SU-DHL-6 (cell line): Measurements from ENCODE around the gene EIF4E1B.

Experiments used
- H2AFZ ChIP-seq: fragments of 200-600 bp; sonication (generic); 2 replicates; pipeline ENCODE4 v1.6.1; 2014; ENCODE audit warnings: low read depth, mild to moderate bottlenecking, moderate library complexity, mixed read lengths, antibody characterized with exemption, low read length; ENCODE audit not compliant: severe bottlenecking
- H3F3A ChIP-seq: fragments of 200-600 bp; shearing (Covaris generic); 2 replicates; pipeline ENCODE4 v1.6.0; 2016; ENCODE audit warnings: antibody characterized with exemption, mild to moderate bottlenecking; ENCODE audit not compliant: insufficient read depth
- H3K27ac ChIP-seq: fragments of 200-600 bp; sonication (generic); 2 replicates; pipeline ENCODE4 v1.5.1; 2016; ENCODE audit warnings: low read depth, mild to moderate bottlenecking, low read length, moderate library complexity, mixed read lengths
- H3K27me3 ChIP-seq: fragments of 200-600 bp; sonication (generic), shearing (Covaris generic); 2 replicates; pipeline ENCODE4 v1.6.0; 2014; ENCODE audit warnings: mild to moderate bottlenecking, low read length
- H3K36me3 ChIP-seq: fragments of 200-600 bp; sonication (generic); 2 replicates; pipeline ENCODE4 v1.6.1; 2014; ENCODE audit warnings: mild to moderate bottlenecking, low read length, mixed read lengths
- H3K4me2 ChIP-seq: fragments of 300-600, 200-600 bp; shearing (Covaris generic), sonication (generic); 2 replicates; pipeline ENCODE4 v1.6.0; 2014; ENCODE audit warnings: low read length, low read depth, mild to moderate bottlenecking; ENCODE audit not compliant: poor library complexity, severe bottlenecking
- H3K4me3 ChIP-seq: fragments of 200-600 bp; sonication (generic); 2 replicates; pipeline ENCODE4 v1.5.1; 2014; ENCODE audit warnings: antibody characterized with exemption, low read length, mild to moderate bottlenecking, mixed read lengths; ENCODE audit not compliant: insufficient read depth, poor library complexity, severe bottlenecking
- H3K79me2 ChIP-seq: fragments of 200-600 bp; sonication (generic); 2 replicates; pipeline ENCODE4 v1.6.1; 2014; ENCODE audit warnings: mild to moderate bottlenecking, low read length, moderate library complexity; ENCODE audit not compliant: insufficient read depth
- H3K9ac ChIP-seq: fragments of 200-600 bp; sonication (generic); 2 replicates; pipeline ENCODE4 v1.7.0; 2014; ENCODE audit warnings: mild to moderate bottlenecking, low read length
- H3K9me2 ChIP-seq: fragments of 200-600 bp; sonication (generic); replicated peaks from 2 replicates; pipeline ENCODE4 v1.6.1; 2014; ENCODE audit warnings: low read length; ENCODE audit not compliant: insufficient read depth
- H3K9me3 ChIP-seq: fragments of 200-600 bp; sonication (generic); 2 replicates; pipeline ENCODE4 v1.6.1; 2014; ENCODE audit warnings: low read length, mixed read lengths; ENCODE audit not compliant: insufficient read depth
- H4K20me1 ChIP-seq: fragments of 200-600 bp; sonication (generic); 2 replicates; pipeline ENCODE4 v1.6.1; 2014; ENCODE audit warnings: low read depth, mild to moderate bottlenecking, antibody characterized with exemption, low read length, moderate library complexity, mixed read lengths
- CTCF ChIP-seq: fragments of 200-600 bp; sonication (generic); IDR thresholded peaks from one replicate; pipeline ENCODE4 v1.5.1; 2017; ENCODE audit warnings: antibody characterized with exemption, mild to moderate bottlenecking, low read length, moderate library complexity; ENCODE audit not compliant: insufficient read depth, poor library complexity, severe bottlenecking
- EZH2phosphoT487 ChIP-seq: fragments of 200-600 bp; sonication (generic), shearing (Covaris generic); conservative IDR thresholded peaks from 2 replicates; pipeline ENCODE4 v1.6.1; 2018; ENCODE audit warnings: mild to moderate bottlenecking, antibody characterized with exemption, low read length, moderate library complexity, mixed read lengths

EIF4E1B gene

GRCh38 chr5:176661676-176662075, 31.2 kb downstream of the EIF4E1B start:
- no peak overlapping the region for H2AFZ ChIP-seq
- no peaks in the 10 kb centered on the region for H3K79me2 ChIP-seq
- H3F3A ChIP-seq: no peaks in the 10 kb centered on the region
- H3K4me3 ChIP-seq: no peak overlapping the region
- no peaks in the 10 kb centered on the region for H3K9me3 ChIP-seq
- no peak for TF ChIP-seq CTCF
- no peak for TF ChIP-seq EZH2phosphoT487
- H4K20me1 ChIP-seq: no peaks in the 10 kb centered on the region
- H3K27me3 ChIP-seq: no peaks in the 10 kb centered on the region
- H3K9ac ChIP-seq: no peak overlapping the region
- H3K27ac ChIP-seq: no peak overlapping the region
- H3K4me2 ChIP-seq: no peak overlapping the region
- no peaks in the 10 kb centered on the region for H3K36me3 ChIP-seq
- no peaks in the 10 kb centered on the region for H3K9me2 ChIP-seq

GRCh38 chr5:176662371-176663333, 32.2 kb downstream of the EIF4E1B start:
- Histone ChIP-seq H3K4me2 (no peak overlapping the region), H3K4me3 (no peak overlapping the region), H3K27me3 (no peaks in the 10 kb centered on the region), H4K20me1 (no peaks in the 10 kb centered on the region), H3K9me2 (no peaks in the 10 kb centered on the region), H3K9ac (no peak overlapping the region), H3K79me2 (no peaks in the 10 kb centered on the region), H3K36me3 (no peaks in the 10 kb centered on the region), H3K27ac (no peak overlapping the region), H3K9me3 (no peaks in the 10 kb centered on the region), H2AFZ (no peak overlapping the region), H3F3A (no peaks in the 10 kb centered on the region)
- TF ChIP-seq EZH2phosphoT487: no peak
- no peak for TF ChIP-seq CTCF

GRCh38 chr5:176663566-176663965, 33.1 kb downstream of the EIF4E1B start:
- Histone ChIP-seq H3F3A (no peaks in the 10 kb centered on the region), H3K4me2 (no peak overlapping the region), H3K9ac (no peak overlapping the region), H2AFZ (no peak overlapping the region), H3K4me3 (no peak overlapping the region), H4K20me1 (no peaks in the 10 kb centered on the region), H3K36me3 (no peaks in the 10 kb centered on the region), H3K27ac (no peak overlapping the region), H3K9me3 (no peaks in the 10 kb centered on the region), H3K27me3 (no peaks in the 10 kb centered on the region; the same call in 1 of the 2 replicates), H3K9me2 (no peaks in the 10 kb centered on the region), H3K79me2 (no peaks in the 10 kb centered on the region)
- TF ChIP-seq CTCF (no peak), EZH2phosphoT487 (no peak)
